RWPE2 (cell line): ENCODE results near the gene TMEM145.

Experiments used
- ATAC-seq: fragments of 200-7000 bp; cut with Tn5 transposase; 3 replicates; pipeline ENCODE4 v1.9.1; 2021; ENCODE audit warnings: low read depth
- DNase-seq: peaks from one replicate; pipeline ENCODE4 v3.0.0-alpha.2; 2020; ENCODE audit warnings: low spot score
- H3K27ac ChIP-seq: fragments of 450-650 bp; 2 replicates; pipeline ENCODE4 v1.5.1; 2017; ENCODE audit warnings: mild to moderate bottlenecking; ENCODE audit not compliant: poor library complexity, severe bottlenecking
- H3K27me3 ChIP-seq: fragments of 250-450 bp; sonication (Bioruptor Pico); 2 replicates; pipeline ENCODE4 v1.5.1; 2021; ENCODE audit warnings: mild to moderate bottlenecking, moderate library complexity; ENCODE audit not compliant: insufficient read depth, poor library complexity, severe bottlenecking
- H3K36me3 ChIP-seq: fragments of 250-450 bp; sonication (Bioruptor Pico); 2 replicates; pipeline ENCODE4 v1.5.1; 2020; ENCODE audit warnings: low read depth, mild to moderate bottlenecking, moderate library complexity
- H3K4me1 ChIP-seq: fragments of 250-450 bp; sonication (Bioruptor Pico); 2 replicates; pipeline ENCODE4 v1.5.1; 2021; ENCODE audit warnings: mild to moderate bottlenecking, moderate library complexity; ENCODE audit not compliant: insufficient read depth, poor library complexity, severe bottlenecking
- H3K4me3 ChIP-seq: fragments of 250-450 bp; sonication (Bioruptor Pico); 2 replicates; pipeline ENCODE4 v1.5.1; 2021; ENCODE audit warnings: mild to moderate bottlenecking, moderate library complexity; ENCODE audit not compliant: severe bottlenecking
- H3K9me3 ChIP-seq: fragments of 250-450 bp; sonication (Bioruptor Pico); 2 replicates; pipeline ENCODE4 v1.5.1; 2021; ENCODE audit warnings: mild to moderate bottlenecking, moderate library complexity; ENCODE audit not compliant: severe bottlenecking
- TF ChIP-seq, protein P1 (sequence below): fragments of 450-650 bp; IDR thresholded peaks from one replicate; pipeline ENCODE4 v1.5.1; 2017; ENCODE audit warnings: mild to moderate bottlenecking, moderate library complexity; ENCODE audit not compliant: poor library complexity, severe bottlenecking

Gene TMEM145

DNA sequence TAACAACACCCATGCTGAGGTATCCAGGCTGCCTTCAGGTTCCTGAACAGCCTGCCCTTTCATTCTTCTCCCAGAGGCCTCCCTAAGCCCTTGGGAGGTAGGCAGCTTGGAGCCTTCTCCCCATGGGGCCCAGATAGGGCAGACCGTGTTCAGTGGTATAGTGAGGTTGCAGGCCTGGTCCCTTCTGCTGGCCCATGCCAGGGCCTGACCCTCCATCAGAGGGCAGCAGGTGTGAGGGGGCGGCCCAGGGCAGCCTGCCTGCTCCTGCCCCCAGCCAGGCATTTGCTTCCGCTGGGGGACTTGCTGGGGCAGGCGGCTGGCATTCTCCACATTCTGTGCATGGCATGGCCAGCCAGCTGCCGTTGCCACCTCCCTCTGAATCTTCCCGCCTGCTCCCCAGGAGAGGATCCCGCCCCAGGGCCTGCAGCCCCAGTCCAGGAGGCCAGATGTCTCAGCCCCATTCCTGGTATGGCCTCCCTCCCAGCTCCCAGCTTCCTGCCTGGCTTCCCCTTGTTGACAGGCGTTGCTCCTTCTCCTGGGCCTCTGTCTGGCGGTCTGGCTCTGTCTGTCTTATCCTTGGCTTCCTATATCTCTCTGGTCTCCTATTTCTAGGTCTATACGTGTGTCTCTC, 35.2 kb upstream of the TMEM145 start:
- Histone ChIP-seq H3K36me3 (peaks cover 33% of the 10 kb centered on the region), H3K27ac (peak overlapping the region; percentile 97), H3K27me3 (no peaks in the 10 kb centered on the region)

GRCh38 chr19:42278452-42279154, 34.5 kb upstream of the TMEM145 start:
- H3K36me3 ChIP-seq = peaks cover 33% of the 10 kb centered on the region
- no peaks in the 10 kb centered on the region for H3K27me3 ChIP-seq
- TF ChIP-seq, protein P1, sequence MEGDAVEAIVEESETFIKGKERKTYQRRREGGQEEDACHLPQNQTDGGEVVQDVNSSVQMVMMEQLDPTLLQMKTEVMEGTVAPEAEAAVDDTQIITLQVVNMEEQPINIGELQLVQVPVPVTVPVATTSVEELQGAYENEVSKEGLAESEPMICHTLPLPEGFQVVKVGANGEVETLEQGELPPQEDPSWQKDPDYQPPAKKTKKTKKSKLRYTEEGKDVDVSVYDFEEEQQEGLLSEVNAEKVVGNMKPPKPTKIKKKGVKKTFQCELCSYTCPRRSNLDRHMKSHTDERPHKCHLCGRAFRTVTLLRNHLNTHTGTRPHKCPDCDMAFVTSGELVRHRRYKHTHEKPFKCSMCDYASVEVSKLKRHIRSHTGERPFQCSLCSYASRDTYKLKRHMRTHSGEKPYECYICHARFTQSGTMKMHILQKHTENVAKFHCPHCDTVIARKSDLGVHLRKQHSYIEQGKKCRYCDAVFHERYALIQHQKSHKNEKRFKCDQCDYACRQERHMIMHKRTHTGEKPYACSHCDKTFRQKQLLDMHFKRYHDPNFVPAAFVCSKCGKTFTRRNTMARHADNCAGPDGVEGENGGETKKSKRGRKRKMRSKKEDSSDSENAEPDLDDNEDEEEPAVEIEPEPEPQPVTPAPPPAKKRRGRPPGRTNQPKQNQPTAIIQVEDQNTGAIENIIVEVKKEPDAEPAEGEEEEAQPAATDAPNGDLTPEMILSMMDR = no peak
- H3K27ac ChIP-seq = peak overlapping the region; percentile 97
- ATAC-seq (no peak), DNase-seq (no peak)
- no peaks in the 10 kb centered on the region for H3K9me3 ChIP-seq
- peaks cover 48% of the 10 kb centered on the region for H3K4me1 ChIP-seq
- peak overlapping the region; percentile 3 for H3K4me3 ChIP-seq

More for the DNA sequence above, 35.2 kb upstream of the TMEM145 start:
- ATAC-seq = peak; percentile 47
- peak overlapping the region; percentile 3 for H3K4me3 ChIP-seq
- H3K4me1 ChIP-seq = peaks cover 44% of the 10 kb centered on the region
- peak; percentile 86 for DNase-seq
- H3K9me3 ChIP-seq = no peaks in the 10 kb centered on the region
- TF ChIP-seq, protein P1 = peak; percentile 23

GRCh38 chr19:42279155-42279901, 33.8 kb upstream of the TMEM145 start:
- DNase-seq = no peak
- Histone ChIP-seq H3K4me3 (peak overlapping the region; percentile 68), H3K27me3 (no peaks in the 10 kb centered on the region), H3K36me3 (peaks cover 31% of the 10 kb centered on the region), H3K27ac (peak overlapping the region; percentile 97), H3K4me1 (peaks cover 48% of the 10 kb centered on the region), H3K9me3 (no peaks in the 10 kb centered on the region)
- no peak for ATAC-seq
- TF ChIP-seq, protein P1 = no peak

GRCh38 chr19:42279902-42280814, 33.0 kb upstream of the TMEM145 start:
- peaks cover 44% of the 10 kb centered on the region for H3K4me1 ChIP-seq

More at GRCh38 chr19:42279902-42280814, 33.0 kb upstream of the TMEM145 start:
- H3K9me3 ChIP-seq = no peaks in the 10 kb centered on the region
- peaks cover 23% of the 10 kb centered on the region for H3K36me3 ChIP-seq
- TF ChIP-seq, protein P1 = peak; percentile 94
- H3K27me3 ChIP-seq = no peaks in the 10 kb centered on the region
- peak overlapping the region; percentile 97 for H3K27ac ChIP-seq
- DNase-seq (peak; percentile 96), ATAC-seq (peak; percentile 51)
- peak overlapping the region; percentile 68 for H3K4me3 ChIP-seq
